Liver (tissue), 9 donors: Measurements from ENCODE around the gene PAK1. TPM values are rescaled to one million over a fixed set of nuclear protein-coding genes. Genes with fewer than 3 reads are reported as not detected.

Source experiments
- DNase-seq: peaks from one replicate; pipeline ENCODE4 v3.0.0-alpha.2; 2017; ENCODE audit warnings: low spot score
- H3K27ac ChIP-seq, 2 donors: one replicate each; pipeline ENCODE4 v1.7.0; 2013; ENCODE audit warnings: inconsistent platforms in 2 of 2, low read length in 2 of 2, control low read depth in 1 of 2, low read depth in 1 of 2, mild to moderate bottlenecking in 1 of 2
- H3K27me3 ChIP-seq, 4 donors: one replicate each; pipeline versions ENCODE4 v1.6.1 to v1.7.0; 2013; ENCODE audit warnings: low read length in 3 of 4, inconsistent platforms in 1 of 4, mild to moderate bottlenecking in 1 of 4, moderate library complexity in 1 of 4; ENCODE audit not compliant: control insufficient read depth in 4 of 4, insufficient read depth in 4 of 4
- H3K36me3 ChIP-seq, 4 donors: one replicate each; pipeline versions ENCODE4 v1.6.1 to v1.7.0; 2013; ENCODE audit warnings: low read length in 3 of 4, mild to moderate bottlenecking in 3 of 4, low read depth in 1 of 4, moderate library complexity in 1 of 4; ENCODE audit not compliant: control insufficient read depth in 4 of 4, insufficient read depth in 3 of 4
- H3K4me1 ChIP-seq, 4 donors: one replicate each; pipeline versions ENCODE4 v1.6.1 to v1.7.0; 2013; ENCODE audit warnings: low read length in 3 of 4, mild to moderate bottlenecking in 3 of 4, moderate library complexity in 1 of 4; ENCODE audit not compliant: control insufficient read depth in 4 of 4, insufficient read depth in 4 of 4
- H3K4me3 ChIP-seq, 3 donors: one replicate each; pipeline versions ENCODE4 v1.6.1 to v1.7.0; 2013; ENCODE audit warnings: low read length in 3 of 3, control low read depth in 1 of 3, low read depth in 1 of 3, mild to moderate bottlenecking in 1 of 3
- H3K9ac ChIP-seq, 2 donors: one replicate each; pipeline ENCODE4 v1.7.0; 2013; ENCODE audit warnings: low read length in 2 of 2, mild to moderate bottlenecking in 2 of 2, moderate library complexity in 2 of 2, control low read depth in 1 of 2, low read depth in 1 of 2
- H3K9me3 ChIP-seq, 4 donors: one replicate each; pipeline versions ENCODE4 v1.6.1 to v1.7.0; 2013; ENCODE audit warnings: low read length in 3 of 4; ENCODE audit not compliant: control insufficient read depth in 4 of 4
- CTCF ChIP-seq: fragments of 150-350 bp; IDR thresholded peaks from 2 replicates; pipeline ENCODE4 v1.5.1; 2017; ENCODE audit warnings: improper control_type of control experiment, low read depth, low read length; ENCODE audit not compliant: missing input control
- FOXA2 ChIP-seq: IDR thresholded peaks from 2 replicates; pipeline ENCODE4 v1.6.1; 2016; ENCODE audit warnings: antibody characterized with exemption
- GABPA ChIP-seq, 2 donors: IDR thresholded peaks in 1 of 2; conservative IDR thresholded peaks in 1 of 2; 2 replicates each; pipeline ENCODE4 v1.6.1; 2016; ENCODE audit warnings: antibody characterized with exemption in 2 of 2, mild to moderate bottlenecking in 1 of 2, moderate library complexity in 1 of 2
- HNF4A ChIP-seq, 2 donors: conservative IDR thresholded peaks; 2 replicates each; pipeline ENCODE4 v1.6.1; 2016; ENCODE audit warnings: antibody characterized with exemption in 2 of 2, mild to moderate bottlenecking in 2 of 2
- HNF4G ChIP-seq: IDR thresholded peaks from 2 replicates; pipeline ENCODE4 v1.6.1; 2016; ENCODE audit warnings: antibody characterized with exemption
- JUND ChIP-seq, 2 donors: IDR thresholded peaks; 2 replicates each; pipeline ENCODE4 v1.6.1; 2016; ENCODE audit warnings: antibody characterized with exemption in 2 of 2
- MAX ChIP-seq: IDR thresholded peaks from 2 replicates; pipeline ENCODE4 v1.6.1; 2016; ENCODE audit warnings: antibody characterized with exemption
- NR2F2 ChIP-seq: IDR thresholded peaks from 2 replicates; pipeline ENCODE4 v1.6.1; 2016; ENCODE audit warnings: antibody characterized with exemption
- RAD21 ChIP-seq, 2 donors: IDR thresholded peaks; 2 replicates each; pipeline ENCODE4 v1.6.1; 2016; ENCODE audit warnings: antibody characterized with exemption in 2 of 2, mild to moderate bottlenecking in 2 of 2
- SP1 ChIP-seq: IDR thresholded peaks from 2 replicates; pipeline ENCODE4 v1.6.1; 2018; ENCODE audit warnings: antibody characterized with exemption, mild to moderate bottlenecking
- TAF1 ChIP-seq: conservative IDR thresholded peaks from 2 replicates; pipeline ENCODE4 v1.6.1; 2016; ENCODE audit warnings: antibody characterized with exemption, mild to moderate bottlenecking
- WGBS: extraction: QIAGEN DNeasy Blood & Tissue Kit; methylation state at CpG from one replicate; pipeline ENCODE4 v1.1.7; 2013; 5-methylcytosine and 5-hydroxymethylcytosine counted together
- polyA plus RNA-seq, 2 donors: library from polyadenylated mRNA; stranded (reverse) in 1 of 2; unstranded in 1 of 2; fragments of 200-250 nt in 1 of 2; fragments of >200 nt in 1 of 2; fragmentation: Nextera tagmentation in 1 of 2; extraction: Ambion mirVana in 1 of 2; gene quantifications; one replicate each; pipeline versions ENCODE4 v1.2.1 to v1.2.3, GENCODE V29; 2013 to 2015
- total RNA-seq, 2 donors: library from RNA; depleted of rRNA; stranded (reverse); fragments of >200 nt; gene quantifications; one replicate each; pipeline ENCODE4 v1.2.3, GENCODE V29; 2014
- TF ChIP-seq, protein P1 (sequence below): IDR thresholded peaks from 2 replicates; pipeline ENCODE4 v1.6.1; 2016; ENCODE audit warnings: antibody characterized with exemption
- donor health status: healthy.
- donor health status: healthy.
- donor health status: healthy.
- donor health status: healthy.
- donor health status: healthy.

PAK1 gene
- total and polyA plus RNA-seq, 4 donors: 3.6 to 24.9 (median 7.4) TPM

DNA sequence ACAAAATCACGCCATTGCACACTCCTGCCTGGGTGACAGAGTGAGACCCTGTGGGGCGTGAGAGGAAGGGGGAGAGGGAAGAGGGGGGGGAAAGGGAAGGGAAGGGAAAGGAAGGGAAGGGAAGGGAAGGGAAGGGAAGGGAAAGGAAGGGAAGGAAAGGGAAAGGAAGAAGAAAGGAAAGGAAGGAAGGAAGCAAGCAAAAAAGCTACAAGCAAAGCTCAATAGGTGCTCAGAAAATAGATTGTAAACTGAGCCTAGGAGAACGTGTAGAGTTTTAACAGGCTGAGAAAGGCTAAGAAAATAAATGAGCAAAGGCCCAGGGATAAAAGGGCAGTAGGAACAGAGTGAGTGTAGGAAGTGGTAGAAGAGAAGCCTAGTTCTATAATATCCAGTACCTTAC lies 141.6 kb downstream of the PAK1 start (continued):
- TF ChIP-seq, protein P1, sequence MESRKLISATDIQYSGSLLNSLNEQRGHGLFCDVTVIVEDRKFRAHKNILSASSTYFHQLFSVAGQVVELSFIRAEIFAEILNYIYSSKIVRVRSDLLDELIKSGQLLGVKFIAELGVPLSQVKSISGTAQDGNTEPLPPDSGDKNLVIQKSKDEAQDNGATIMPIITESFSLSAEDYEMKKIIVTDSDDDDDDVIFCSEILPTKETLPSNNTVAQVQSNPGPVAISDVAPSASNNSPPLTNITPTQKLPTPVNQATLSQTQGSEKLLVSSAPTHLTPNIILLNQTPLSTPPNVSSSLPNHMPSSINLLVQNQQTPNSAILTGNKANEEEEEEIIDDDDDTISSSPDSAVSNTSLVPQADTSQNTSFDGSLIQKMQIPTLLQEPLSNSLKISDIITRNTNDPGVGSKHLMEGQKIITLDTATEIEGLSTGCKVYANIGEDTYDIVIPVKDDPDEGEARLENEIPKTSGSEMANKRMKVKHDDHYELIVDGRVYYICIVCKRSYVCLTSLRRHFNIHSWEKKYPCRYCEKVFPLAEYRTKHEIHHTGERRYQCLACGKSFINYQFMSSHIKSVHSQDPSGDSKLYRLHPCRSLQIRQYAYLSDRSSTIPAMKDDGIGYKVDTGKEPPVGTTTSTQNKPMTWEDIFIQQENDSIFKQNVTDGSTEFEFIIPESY: no peak
- TF ChIP-seq TAF1 (no peak), HNF4G (no peak), JUND (IDR thresholded peaks at IDR 0.05) (no peak)

DNA sequence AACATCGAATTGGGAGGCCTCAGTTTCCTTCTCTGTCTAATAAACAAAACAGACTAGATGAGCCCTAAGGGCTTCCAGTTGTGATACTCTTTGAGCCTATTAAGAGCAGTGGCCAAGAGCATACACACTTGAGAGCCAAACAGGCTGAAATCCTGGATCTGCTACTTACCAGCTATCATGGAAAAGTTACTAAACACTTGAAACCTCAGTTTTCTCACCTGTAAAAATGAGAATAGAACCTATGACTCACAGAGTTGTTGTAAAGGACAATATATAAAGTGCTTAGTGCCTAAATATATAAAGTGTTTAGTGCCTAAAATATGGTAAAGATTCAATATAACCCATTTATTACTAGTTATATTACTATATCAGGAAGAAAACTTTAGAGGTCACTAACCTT lies 148.7 kb downstream of the PAK1 start:
- Histone ChIP-seq H3K9me3 (no peaks in the 10 kb centered on the region), H3K9ac (no peak overlapping the region), H3K27ac (no peak overlapping the region), H3K4me1 (no peaks in the 10 kb centered on the region), H3K36me3 (peaks cover 0 to 6% (median 3%) of the 10 kb centered on the region in 4 donors), H3K27me3 (no peaks in the 10 kb centered on the region), H3K4me3 (no peak overlapping the region)
- no peak for TF ChIP-seq HNF4G
- TF ChIP-seq HNF4A (conservative IDR thresholded peaks at IDR 0.05): no peak
- TF ChIP-seq, protein P1: no peak
- WGBS: 96% methylated on average over 1 of the region's 1 CpG
- DNase-seq: no peak

- Histone ChIP-seq H3K9me3 (no peaks in the 10 kb centered on the region), H3K9ac (no peak overlapping the region), H3K27me3 (no peaks in the 10 kb centered on the region), H3K4me3 (no peak overlapping the region), H3K4me1 (no peaks in the 10 kb centered on the region), H3K27ac (no peak overlapping the region), H3K36me3 (peaks cover 0 to 6% (median 3%) of the 10 kb centered on the region in 4 donors)
- TF ChIP-seq NR2F2: no peak
- no peak for DNase-seq
Observed at GRCh38 chr11:77324508-77324907, 149.4 kb downstream of the PAK1 start.

GRCh38 chr11:77322926-77323590 lies 150.8 kb downstream of the PAK1 start:
- Histone ChIP-seq H3K27ac (no peak overlapping the region), H3K9me3 (no peaks in the 10 kb centered on the region), H3K4me3 (no peak overlapping the region), H3K27me3 (no peaks in the 10 kb centered on the region), H3K4me1 (no peaks in the 10 kb centered on the region), H3K9ac (no peak overlapping the region), H3K36me3 (peaks cover 0 to 6% (median 3%) of the 10 kb centered on the region in 4 donors)
- DNase-seq: no peak
- TF ChIP-seq GABPA (IDR thresholded peaks at IDR 0.05 in 1 of 2, conservative IDR thresholded peaks at IDR 0.05 in 1 of 2): no peak
- no peak for TF ChIP-seq MAX
- TF ChIP-seq SP1: no peak
- TF ChIP-seq HNF4A (conservative IDR thresholded peaks at IDR 0.05): no peak
- TF ChIP-seq RAD21 (IDR thresholded peaks at IDR 0.05): no peak
- TF ChIP-seq HNF4G: no peak
- TF ChIP-seq FOXA2: no peak
- no peak for TF ChIP-seq CTCF
- WGBS: 88% methylated on average over 2 of the region's 2 CpGs
